Stomach (tissue), 9 donors: ENCODE data around the gene GPR152. TPM values are rescaled to one million over a fixed set of nuclear protein-coding genes. Genes with fewer than 3 reads are reported as not detected.

ENCODE experiments used
- DNase-seq, 2 donors: peaks; one replicate each; pipeline versions ENCODE4 v3.0.0 to v3.0.0-alpha.2; 2013 to 2019
- H3K27ac ChIP-seq, 5 donors: fragments of 200-600 bp in 4 of 5; sonication (generic) in 4 of 5; one replicate each; pipeline ENCODE4 v1.5.1; 2013 to 2019; ENCODE audit warnings: mild to moderate bottlenecking in 1 of 5, moderate library complexity in 1 of 5
- H3K27me3 ChIP-seq, 3 donors: fragments of 200-600 bp; sonication (generic); one replicate each; pipeline ENCODE4 v1.5.1; 2017 to 2019; ENCODE audit warnings: mixed run types in 1 of 3
- H3K36me3 ChIP-seq, 4 donors: fragments of 200-600 bp; sonication (generic); 1 replicate in 3 of 4; 2 replicates in 1 of 4; pipeline ENCODE4 v1.5.1; 2016 to 2019
- H3K4me1 ChIP-seq, 4 donors: fragments of 200-600 bp; sonication (generic); one replicate each; pipeline ENCODE4 v1.5.1; 2016 to 2019
- H3K4me3 ChIP-seq, 4 donors: fragments of 200-600 bp; sonication (generic) in 3 of 4; one replicate each; pipeline ENCODE4 v1.5.1; 2016 to 2019; ENCODE audit warnings: mild to moderate bottlenecking in 1 of 4
- H3K9me3 ChIP-seq, 4 donors: fragments of 200-600 bp; sonication (generic); one replicate each; pipeline ENCODE4 v1.5.1; 2016 to 2019
- CTCF ChIP-seq, 7 experiments: fragments of 450-650 bp in 4 of 7; fragments of 200-600 bp in 3 of 7; sonication (generic) in 3 of 7; IDR thresholded peaks; one replicate each; pipeline ENCODE4 v1.5.1; 2016 to 2019; ENCODE audit warnings: antibody characterized with exemption in 7 of 7, control low read depth in 2 of 7, mild to moderate bottlenecking in 1 of 7
- EP300 ChIP-seq: sonication (generic); formaldehyde crosslinking; IDR thresholded peaks from one replicate; pipeline ENCODE4 v1.6.1; 2017; ENCODE audit warnings: antibody characterized with exemption
- POLR2A ChIP-seq, 4 donors: fragments of 450-650 bp; IDR thresholded peaks; one replicate each; pipeline ENCODE4 v1.6.1; 2016; ENCODE audit warnings: antibody characterized with exemption in 4 of 4, control low read depth in 2 of 4, mild to moderate bottlenecking in 1 of 4, moderate library complexity in 1 of 4
- POLR2AphosphoS5 ChIP-seq, 3 donors: sonication (generic); formaldehyde crosslinking; IDR thresholded peaks; one replicate each; pipeline ENCODE4 v1.6.1; 2016; ENCODE audit warnings: antibody characterized with exemption in 3 of 3
- WGBS, 5 donors: extraction: QIAGEN DNeasy Blood & Tissue Kit in 3 of 5; methylation state at CpG; one replicate each; pipeline versions ENCODE4 v1.1.5 to v1.1.7; 2013 to 2018; 5-methylcytosine and 5-hydroxymethylcytosine counted together
- intact Hi-C: fragments of 100-400 bp; cut with DNase I; formaldehyde crosslinking; loops from one replicate; pipeline ENCODE4 v1.15.1; 2023; ENCODE audit warnings: low total_unique reads
- polyA plus RNA-seq, 3 donors: library from polyadenylated mRNA; stranded (reverse); fragments of 200-250 nt; gene quantifications; one replicate each; pipeline ENCODE4 v1.2.3, GENCODE V29; 2013
- total RNA-seq, 5 donors: library from RNA; depleted of rRNA; stranded (reverse); fragments of >200 nt; gene quantifications; one replicate each; pipeline versions ENCODE4 v1.1.0 to v1.2.3, GENCODE V29; 2014 to 2016
- donor health status: healthy with polysubstance abuse.
- donor health status: Bipolar disorder and iron deficiency.
- donor health status: healthy.

GPR152 gene
- total and polyA plus RNA-seq, 8 donors, result not detected

- H3K27me3 ChIP-seq, result no peaks in the 10 kb centered on the region
- no peaks in the 10 kb centered on the region for H3K9me3 ChIP-seq
- H3K4me1 ChIP-seq, result peaks cover 20 to 55% (median 42%) of the 10 kb centered on the region in 4 donors
- no peak overlapping the region for H3K27ac ChIP-seq
- TF ChIP-seq CTCF (IDR thresholded peaks at IDR 0.05) (no peak), POLR2AphosphoS5 (IDR thresholded peaks at IDR 0.05) (no peak), POLR2A (IDR thresholded peaks at IDR 0.05) (no peak), EP300 (no peak)
- intact Hi-C loops, result loop anchor here (10.0 kb wide), 1 partner anchor 73 kb away; the partner anchor contains the start of genes CDK2AP2 and PITPNM1
- H3K4me3 ChIP-seq, result no peak overlapping the region
- H3K36me3 ChIP-seq, result peaks cover 45 to 72% (median 66%) of the 10 kb centered on the region in 4 donors
- no peak for DNase-seq
- 90 to 94% (median 92%) methylated on average over 24 of the region's 24 CpGs for WGBS, 5 donors
Measured at GRCh38 chr11:67431346-67432249, 20.9 kb downstream of the GPR152 start.

- peaks cover 36 to 53% (median 48%) of the 10 kb centered on the region in 4 donors for H3K36me3 ChIP-seq
- intact Hi-C loops, result loop anchor here (10.0 kb wide), 1 partner anchor 75 kb away; the partner anchor contains the start of genes CDK2AP2 and PITPNM1
- no peaks in the 10 kb centered on the region for H3K9me3 ChIP-seq
- no peak for TF ChIP-seq POLR2AphosphoS5 (IDR thresholded peaks at IDR 0.05)
- no peak for TF ChIP-seq EP300
- TF ChIP-seq POLR2A (IDR thresholded peaks at IDR 0.05), result no peak
- no peak for TF ChIP-seq CTCF (IDR thresholded peaks at IDR 0.05)
- peak overlapping the region in 3 of 5 donors; percentile 95 to 98 (median 96) for H3K27ac ChIP-seq
- no peak for DNase-seq
- WGBS, 5 donors, result 48 to 72% (median 64%) methylated on average over 11 of the region's 11 CpGs
- peak overlapping the region in 3 of 4 donors; percentile 80 to 97 (median 86) for H3K4me3 ChIP-seq
- H3K4me1 ChIP-seq, result peaks cover 20 to 40% (median 29%) of the 10 kb centered on the region in 4 donors
- no peaks in the 10 kb centered on the region for H3K27me3 ChIP-seq
Measured at GRCh38 chr11:67429722-67430121, 22.8 kb downstream of the GPR152 start.

DNA sequence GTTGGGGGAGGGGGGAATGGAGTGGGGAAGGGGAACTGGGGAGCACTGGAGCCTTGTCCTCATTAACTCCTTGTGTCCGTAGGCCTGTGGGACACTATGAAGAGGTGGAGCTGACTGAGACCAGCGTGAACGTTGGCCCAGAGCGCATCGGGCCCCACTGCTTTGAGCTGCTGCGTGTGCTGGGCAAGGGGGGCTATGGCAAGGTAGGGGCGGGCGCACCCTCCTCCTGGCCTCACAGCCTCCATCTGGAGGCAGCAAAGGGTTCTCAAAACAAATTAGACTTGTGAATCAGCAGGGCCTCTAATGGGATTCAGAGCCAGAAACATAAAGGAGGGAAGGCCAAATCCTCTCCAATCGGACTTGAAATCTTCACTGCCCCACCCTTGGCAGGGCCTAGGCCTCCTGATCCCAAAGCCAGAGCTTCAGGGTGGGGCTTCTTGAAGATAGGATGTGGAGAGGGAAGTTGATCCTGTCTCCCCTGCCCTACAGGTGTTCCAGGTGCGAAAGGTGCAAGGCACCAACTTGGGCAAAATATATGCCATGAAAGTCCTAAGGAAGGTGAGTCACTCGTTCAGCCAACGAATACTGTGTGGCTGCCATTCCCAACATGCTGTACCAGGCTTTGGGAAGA is 23.4 kb downstream of the GPR152 start:
- H3K27ac ChIP-seq, result peak overlapping the region; percentile 91 to 98 (median 95)
- no peak for TF ChIP-seq POLR2A (IDR thresholded peaks at IDR 0.05)
- no peak for TF ChIP-seq POLR2AphosphoS5 (IDR thresholded peaks at IDR 0.05)
- no peak for TF ChIP-seq CTCF (IDR thresholded peaks at IDR 0.05)
- TF ChIP-seq EP300, result no peak

More for the DNA sequence above, 23.4 kb downstream of the GPR152 start:
- intact Hi-C loops, result no loop called here
- DNase-seq, result peak in 1 of 2 donors; percentile 41
- Histone ChIP-seq H3K4me3 (peak overlapping the region; percentile 80 to 97 (median 90)), H3K9me3 (no peaks in the 10 kb centered on the region), H3K36me3 (peaks cover 30 to 47% (median 42%) of the 10 kb centered on the region in 4 donors), H3K4me1 (peaks cover 20 to 35% (median 26%) of the 10 kb centered on the region in 4 donors), H3K27me3 (no peaks in the 10 kb centered on the region)
- 20 to 45% (median 36%) methylated on average over 9 to 12 of the region's 12 CpGs for WGBS, 5 donors
